HUES48 (cell line): ENCODE results near the gene RCC2.
"Not testable (repeated sequence)": the region's sequence is repeated elsewhere in the genome, so short reads cannot be mapped to it uniquely, and the experiment has no call there.

Experiments used
- H3K27ac ChIP-seq: one replicate; pipeline ENCODE4 v1.7.0; 2013; ENCODE audit warnings: low read depth, low read length, inconsistent platforms
- H3K27me3 ChIP-seq: 2 replicates; pipeline ENCODE4 v1.6.1; 2013; ENCODE audit warnings: mild to moderate bottlenecking, low read length; ENCODE audit not compliant: control insufficient read depth, insufficient read depth
- H3K36me3 ChIP-seq: 2 replicates; pipeline ENCODE4 v1.6.1; 2013; ENCODE audit warnings: low read length; ENCODE audit not compliant: control insufficient read depth, insufficient read depth
- H3K4me1 ChIP-seq: 2 replicates; pipeline ENCODE4 v1.6.1; 2013; ENCODE audit warnings: mild to moderate bottlenecking, low read length; ENCODE audit not compliant: control insufficient read depth, insufficient read depth
- H3K4me3 ChIP-seq: 2 replicates; pipeline ENCODE4 v1.5.1; 2013; ENCODE audit warnings: mild to moderate bottlenecking, low read depth, low read length
- H3K9ac ChIP-seq: 2 replicates; pipeline ENCODE4 v1.6.1; 2013; ENCODE audit warnings: mild to moderate bottlenecking, low read depth, low read length, moderate library complexity
- H3K9me3 ChIP-seq: 2 replicates; pipeline ENCODE4 v1.6.1; 2013; ENCODE audit warnings: low read length; ENCODE audit not compliant: control insufficient read depth, insufficient read depth

RCC2 gene

GRCh38 chr1:17416389-17416788 lies 23.1 kb downstream of the RCC2 start:
- Histone ChIP-seq H3K27ac (no peak overlapping the region), H3K4me3 (no peak overlapping the region), H3K9me3 (no peaks in the 10 kb centered on the region), H3K36me3 (peaks cover 98% of the 10 kb centered on the region), H3K9ac (no peak overlapping the region), H3K27me3 (no peaks in the 10 kb centered on the region), H3K4me1 (no peaks in the 10 kb centered on the region)

- no peak overlapping the region for H3K9ac ChIP-seq
- no peaks in the 10 kb centered on the region for H3K9me3 ChIP-seq
- peaks cover 99% of the 10 kb centered on the region for H3K36me3 ChIP-seq
- H3K4me1 ChIP-seq = no peaks in the 10 kb centered on the region; the same call in 1 of the 2 replicates
- H3K27ac ChIP-seq = no peak overlapping the region
- H3K4me3 ChIP-seq = no peak overlapping the region
- no peaks in the 10 kb centered on the region for H3K27me3 ChIP-seq
Measured at GRCh38 chr1:17414022-17414421, 25.5 kb downstream of the RCC2 start.

- no peak overlapping the region for H3K9ac ChIP-seq
- no peaks in the 10 kb centered on the region; the same call in 1 of the 2 replicates for H3K4me1 ChIP-seq
- no peak overlapping the region for H3K4me3 ChIP-seq
- no peaks in the 10 kb centered on the region for H3K9me3 ChIP-seq
- no peaks in the 10 kb centered on the region for H3K27me3 ChIP-seq
- H3K36me3 ChIP-seq = peaks cover 99% of the 10 kb centered on the region
- no peak overlapping the region for H3K27ac ChIP-seq
Measured at GRCh38 chr1:17412093-17412870, 27.2 kb downstream of the RCC2 start.

GRCh38 chr1:17409391-17409811 lies 30.1 kb downstream of the RCC2 start:
- Histone ChIP-seq H3K9me3 (no peaks in the 10 kb centered on the region), H3K4me3 (no peak overlapping the region), H3K27ac (no peak overlapping the region), H3K27me3 (no peaks in the 10 kb centered on the region), H3K9ac (no peak overlapping the region), H3K4me1 (no peaks in the 10 kb centered on the region; the same call in 1 of the 2 replicates), H3K36me3 (peaks cover 83% of the 10 kb centered on the region)

GRCh38 chr1:17407786-17408514 lies 31.5 kb downstream of the RCC2 start:
- peaks cover 69% of the 10 kb centered on the region for H3K36me3 ChIP-seq
- H3K27me3 ChIP-seq, H3K9ac ChIP-seq, H3K4me3 ChIP-seq, H3K9me3 ChIP-seq, H3K4me1 ChIP-seq: not testable (repeated sequence)
- H3K27ac ChIP-seq = peak overlapping the region; percentile 75

- peaks cover 59% of the 10 kb centered on the region for H3K36me3 ChIP-seq
- not testable (repeated sequence) for H3K27me3 ChIP-seq, H3K9me3 ChIP-seq, H3K4me3 ChIP-seq, H3K9ac ChIP-seq, H3K27ac ChIP-seq, H3K4me1 ChIP-seq
Measured at GRCh38 chr1:17406760-17407475, 32.6 kb downstream of the RCC2 start.

GRCh38 chr1:17405898-17406759 lies 33.3 kb downstream of the RCC2 start:
- H3K36me3 ChIP-seq = peaks cover 51% of the 10 kb centered on the region
- H3K27me3 ChIP-seq = no peaks in the 10 kb centered on the region
- no peak overlapping the region for H3K4me3 ChIP-seq
- H3K9ac ChIP-seq = no peak overlapping the region
- no peak overlapping the region for H3K27ac ChIP-seq
- peaks cover 3% of the 10 kb centered on the region; the same call in 1 of the 2 replicates for H3K4me1 ChIP-seq
- H3K9me3 ChIP-seq = no peaks in the 10 kb centered on the region

- no peaks in the 10 kb centered on the region for H3K27me3 ChIP-seq
- H3K27ac ChIP-seq = no peak overlapping the region
- peaks cover 6% of the 10 kb centered on the region; the same call in 1 of the 2 replicates for H3K4me1 ChIP-seq
- H3K9me3 ChIP-seq = no peaks in the 10 kb centered on the region
- H3K9ac ChIP-seq = no peak overlapping the region
- no peak overlapping the region for H3K4me3 ChIP-seq
- peaks cover 38% of the 10 kb centered on the region for H3K36me3 ChIP-seq
Measured at GRCh38 chr1:17404820-17405219, 34.7 kb downstream of the RCC2 start.

GRCh38 chr1:17404034-17404684 lies 35.3 kb downstream of the RCC2 start:
- Histone ChIP-seq H3K9ac (no peak overlapping the region), H3K36me3 (peaks cover 31% of the 10 kb centered on the region), H3K27ac (no peak overlapping the region), H3K4me1 (peaks cover 6% of the 10 kb centered on the region; the same call in 1 of the 2 replicates), H3K9me3 (no peaks in the 10 kb centered on the region), H3K4me3 (no peak overlapping the region), H3K27me3 (no peaks in the 10 kb centered on the region)

GRCh38 chr1:17403081-17403480 lies 36.4 kb downstream of the RCC2 start:
- no peaks in the 10 kb centered on the region for H3K9me3 ChIP-seq
- H3K9ac ChIP-seq = no peak overlapping the region
- peaks cover 6% of the 10 kb centered on the region; the same call in 1 of the 2 replicates for H3K4me1 ChIP-seq
- H3K27ac ChIP-seq = no peak overlapping the region
- H3K4me3 ChIP-seq = no peak overlapping the region
- H3K36me3 ChIP-seq = peaks cover 20% of the 10 kb centered on the region
- H3K27me3 ChIP-seq = no peaks in the 10 kb centered on the region
